ENCODE measurements around the gene TAF9B. TPM values are rescaled to one million over a fixed set of nuclear protein-coding genes. Genes with fewer than 3 reads are reported as not detected.

TAF9B gene
- total RNA-seq, 1 experiment from 2014 or later: 20.2 TPM

DNA sequence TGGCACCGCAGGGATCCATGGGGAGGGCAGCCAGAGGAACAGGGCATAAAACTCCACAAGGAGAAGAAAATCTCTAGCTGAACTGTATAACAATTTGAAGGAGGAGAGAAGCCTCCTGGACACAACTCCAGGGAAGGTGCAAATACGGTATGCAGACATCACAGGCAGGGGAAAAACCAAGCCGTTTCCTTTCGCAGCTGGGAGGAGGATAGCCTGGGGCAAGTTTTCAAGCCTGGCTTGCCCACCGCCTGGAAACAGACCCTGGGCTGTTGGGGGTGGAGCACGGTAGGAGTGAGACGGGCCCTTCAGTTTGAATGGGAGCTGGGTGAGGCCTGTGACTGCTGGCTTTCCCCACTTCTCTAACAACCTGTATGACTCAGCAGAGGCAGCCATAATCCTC lies 43.4 kb upstream of the TAF9B start (continued):
- TF ChIP-seq, protein P1, sequence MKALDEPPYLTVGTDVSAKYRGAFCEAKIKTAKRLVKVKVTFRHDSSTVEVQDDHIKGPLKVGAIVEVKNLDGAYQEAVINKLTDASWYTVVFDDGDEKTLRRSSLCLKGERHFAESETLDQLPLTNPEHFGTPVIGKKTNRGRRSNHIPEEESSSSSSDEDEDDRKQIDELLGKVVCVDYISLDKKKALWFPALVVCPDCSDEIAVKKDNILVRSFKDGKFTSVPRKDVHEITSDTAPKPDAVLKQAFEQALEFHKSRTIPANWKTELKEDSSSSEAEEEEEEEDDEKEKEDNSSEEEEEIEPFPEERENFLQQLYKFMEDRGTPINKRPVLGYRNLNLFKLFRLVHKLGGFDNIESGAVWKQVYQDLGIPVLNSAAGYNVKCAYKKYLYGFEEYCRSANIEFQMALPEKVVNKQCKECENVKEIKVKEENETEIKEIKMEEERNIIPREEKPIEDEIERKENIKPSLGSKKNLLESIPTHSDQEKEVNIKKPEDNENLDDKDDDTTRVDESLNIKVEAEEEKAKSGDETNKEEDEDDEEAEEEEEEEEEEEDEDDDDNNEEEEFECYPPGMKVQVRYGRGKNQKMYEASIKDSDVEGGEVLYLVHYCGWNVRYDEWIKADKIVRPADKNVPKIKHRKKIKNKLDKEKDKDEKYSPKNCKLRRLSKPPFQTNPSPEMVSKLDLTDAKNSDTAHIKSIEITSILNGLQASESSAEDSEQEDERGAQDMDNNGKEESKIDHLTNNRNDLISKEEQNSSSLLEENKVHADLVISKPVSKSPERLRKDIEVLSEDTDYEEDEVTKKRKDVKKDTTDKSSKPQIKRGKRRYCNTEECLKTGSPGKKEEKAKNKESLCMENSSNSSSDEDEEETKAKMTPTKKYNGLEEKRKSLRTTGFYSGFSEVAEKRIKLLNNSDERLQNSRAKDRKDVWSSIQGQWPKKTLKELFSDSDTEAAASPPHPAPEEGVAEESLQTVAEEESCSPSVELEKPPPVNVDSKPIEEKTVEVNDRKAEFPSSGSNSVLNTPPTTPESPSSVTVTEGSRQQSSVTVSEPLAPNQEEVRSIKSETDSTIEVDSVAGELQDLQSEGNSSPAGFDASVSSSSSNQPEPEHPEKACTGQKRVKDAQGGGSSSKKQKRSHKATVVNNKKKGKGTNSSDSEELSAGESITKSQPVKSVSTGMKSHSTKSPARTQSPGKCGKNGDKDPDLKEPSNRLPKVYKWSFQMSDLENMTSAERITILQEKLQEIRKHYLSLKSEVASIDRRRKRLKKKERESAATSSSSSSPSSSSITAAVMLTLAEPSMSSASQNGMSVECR (CRISPR knock-in tag; IDR thresholded peaks at IDR 0.05; ENCODE audit: borderline replicate concordance): no peak
- TF ChIP-seq TEAD1 (CRISPR knock-in tag; IDR thresholded peaks at IDR 0.05) (no peak), GTF2I (CRISPR knock-in tag; conservative IDR thresholded peaks at IDR 0.05) (no peak), PRRX2 (CRISPR knock-in tag; IDR thresholded peaks at IDR 0.05) (no peak), NFATC4 (CRISPR knock-in tag; IDR thresholded peaks at IDR 0.05) (no peak), NR2C2 (CRISPR knock-in tag; IDR thresholded peaks at IDR 0.05) (no peak), SMAD3 (CRISPR knock-in tag; IDR thresholded peaks at IDR 0.05; ENCODE audit: borderline replicate concordance) (no peak), ZNF396 (CRISPR knock-in tag; IDR thresholded peaks at IDR 0.05; ENCODE audit: borderline replicate concordance) (no peak), ELF4 (CRISPR knock-in tag; IDR thresholded peaks at IDR 0.05; ENCODE audit: low read depth) (no peak), MYBL2 (CRISPR knock-in tag; IDR thresholded peaks at IDR 0.05) (no peak), MXD4 (CRISPR knock-in tag; IDR thresholded peaks at IDR 0.05; ENCODE audit: borderline replicate concordance) (no peak)
- TF ChIP-seq, protein P2, sequence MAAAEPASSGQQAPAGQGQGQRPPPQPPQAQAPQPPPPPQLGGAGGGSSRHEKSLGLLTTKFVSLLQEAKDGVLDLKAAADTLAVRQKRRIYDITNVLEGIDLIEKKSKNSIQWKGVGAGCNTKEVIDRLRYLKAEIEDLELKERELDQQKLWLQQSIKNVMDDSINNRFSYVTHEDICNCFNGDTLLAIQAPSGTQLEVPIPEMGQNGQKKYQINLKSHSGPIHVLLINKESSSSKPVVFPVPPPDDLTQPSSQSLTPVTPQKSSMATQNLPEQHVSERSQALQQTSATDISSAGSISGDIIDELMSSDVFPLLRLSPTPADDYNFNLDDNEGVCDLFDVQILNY (CRISPR knock-in tag; IDR thresholded peaks at IDR 0.05): no peak
- TF ChIP-seq, protein P3, sequence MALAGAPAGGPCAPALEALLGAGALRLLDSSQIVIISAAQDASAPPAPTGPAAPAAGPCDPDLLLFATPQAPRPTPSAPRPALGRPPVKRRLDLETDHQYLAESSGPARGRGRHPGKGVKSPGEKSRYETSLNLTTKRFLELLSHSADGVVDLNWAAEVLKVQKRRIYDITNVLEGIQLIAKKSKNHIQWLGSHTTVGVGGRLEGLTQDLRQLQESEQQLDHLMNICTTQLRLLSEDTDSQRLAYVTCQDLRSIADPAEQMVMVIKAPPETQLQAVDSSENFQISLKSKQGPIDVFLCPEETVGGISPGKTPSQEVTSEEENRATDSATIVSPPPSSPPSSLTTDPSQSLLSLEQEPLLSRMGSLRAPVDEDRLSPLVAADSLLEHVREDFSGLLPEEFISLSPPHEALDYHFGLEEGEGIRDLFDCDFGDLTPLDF (CRISPR knock-in tag; IDR thresholded peaks at IDR 0.05): no peak
- TF ChIP-seq, protein P4, sequence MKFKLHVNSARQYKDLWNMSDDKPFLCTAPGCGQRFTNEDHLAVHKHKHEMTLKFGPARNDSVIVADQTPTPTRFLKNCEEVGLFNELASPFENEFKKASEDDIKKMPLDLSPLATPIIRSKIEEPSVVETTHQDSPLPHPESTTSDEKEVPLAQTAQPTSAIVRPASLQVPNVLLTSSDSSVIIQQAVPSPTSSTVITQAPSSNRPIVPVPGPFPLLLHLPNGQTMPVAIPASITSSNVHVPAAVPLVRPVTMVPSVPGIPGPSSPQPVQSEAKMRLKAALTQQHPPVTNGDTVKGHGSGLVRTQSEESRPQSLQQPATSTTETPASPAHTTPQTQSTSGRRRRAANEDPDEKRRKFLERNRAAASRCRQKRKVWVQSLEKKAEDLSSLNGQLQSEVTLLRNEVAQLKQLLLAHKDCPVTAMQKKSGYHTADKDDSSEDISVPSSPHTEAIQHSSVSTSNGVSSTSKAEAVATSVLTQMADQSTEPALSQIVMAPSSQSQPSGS (CRISPR knock-in tag; IDR thresholded peaks at IDR 0.05; ENCODE audit: borderline replicate concordance, low read depth): no peak
- TF ChIP-seq, protein P5, sequence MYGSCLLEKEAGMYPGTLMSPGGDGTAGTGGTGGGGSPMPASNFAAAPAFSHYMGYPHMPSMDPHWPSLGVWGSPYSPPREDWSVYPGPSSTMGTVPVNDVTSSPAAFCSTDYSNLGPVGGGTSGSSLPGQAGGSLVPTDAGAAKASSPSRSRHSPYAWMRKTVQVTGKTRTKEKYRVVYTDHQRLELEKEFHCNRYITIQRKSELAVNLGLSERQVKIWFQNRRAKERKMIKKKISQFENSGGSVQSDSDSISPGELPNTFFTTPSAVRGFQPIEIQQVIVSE (CRISPR knock-in tag; IDR thresholded peaks at IDR 0.05; ENCODE audit: borderline replicate concordance): no peak
- TF ChIP-seq, protein P6, sequence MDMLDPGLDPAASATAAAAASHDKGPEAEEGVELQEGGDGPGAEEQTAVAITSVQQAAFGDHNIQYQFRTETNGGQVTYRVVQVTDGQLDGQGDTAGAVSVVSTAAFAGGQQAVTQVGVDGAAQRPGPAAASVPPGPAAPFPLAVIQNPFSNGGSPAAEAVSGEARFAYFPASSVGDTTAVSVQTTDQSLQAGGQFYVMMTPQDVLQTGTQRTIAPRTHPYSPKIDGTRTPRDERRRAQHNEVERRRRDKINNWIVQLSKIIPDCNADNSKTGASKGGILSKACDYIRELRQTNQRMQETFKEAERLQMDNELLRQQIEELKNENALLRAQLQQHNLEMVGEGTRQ (CRISPR knock-in tag; IDR thresholded peaks at IDR 0.05): no peak

DNA sequence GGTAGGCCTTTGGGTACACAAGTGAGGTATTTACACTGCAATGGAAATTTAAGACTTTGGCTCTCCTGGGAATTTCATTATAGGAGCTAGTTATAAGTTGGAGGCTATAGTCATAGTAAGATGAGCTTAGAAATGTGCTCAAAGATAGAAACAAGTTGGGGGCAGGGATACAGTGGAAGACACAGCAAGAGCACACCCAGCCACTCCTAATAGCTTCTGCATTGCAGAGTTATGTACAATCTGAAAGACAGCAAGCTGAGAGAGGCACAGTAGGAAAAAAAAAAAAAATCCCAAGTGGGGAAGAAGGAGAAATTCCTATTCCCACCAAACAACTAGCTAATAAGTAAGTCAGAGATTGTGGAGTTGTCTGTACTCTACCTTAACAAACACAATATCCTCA lies 41.9 kb upstream of the TAF9B start:
- Mint-ChIP-seq H3K27ac (no peak overlapping the region), H3K4me1 (no peaks in the 10 kb centered on the region), H3K4me3 (no peak overlapping the region), H3K36me3 (peaks cover 11% of the 10 kb centered on the region), H3K27me3 (ENCODE audit: low read depth) (no peaks in the 10 kb centered on the region; the same call in 1 of the 2 replicates), H3K9me3 (peaks cover 38% of the 10 kb centered on the region)
- TF ChIP-seq ZNF416 (CRISPR knock-in tag; IDR thresholded peaks at IDR 0.05): no peak
- TF ChIP-seq, protein P7, sequence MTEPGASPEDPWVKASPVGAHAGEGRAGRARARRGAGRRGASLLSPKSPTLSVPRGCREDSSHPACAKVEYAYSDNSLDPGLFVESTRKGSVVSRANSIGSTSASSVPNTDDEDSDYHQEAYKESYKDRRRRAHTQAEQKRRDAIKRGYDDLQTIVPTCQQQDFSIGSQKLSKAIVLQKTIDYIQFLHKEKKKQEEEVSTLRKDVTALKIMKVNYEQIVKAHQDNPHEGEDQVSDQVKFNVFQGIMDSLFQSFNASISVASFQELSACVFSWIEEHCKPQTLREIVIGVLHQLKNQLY (CRISPR knock-in tag; IDR thresholded peaks at IDR 0.05): no peak
- no peak for TF ChIP-seq IRF2 (CRISPR knock-in tag; IDR thresholded peaks at IDR 0.05; ENCODE audit: borderline replicate concordance, low read depth)
- TF ChIP-seq, protein P4 (CRISPR knock-in tag; IDR thresholded peaks at IDR 0.05; ENCODE audit: borderline replicate concordance, low read depth): no peak
- DNase-seq (ENCODE audit: low spot score): no peak
- POLR2A ChIA-PET: no interaction called here
- CTCF ChIA-PET: no interaction called here
- no peak for ATAC-seq

Data from WTC11 (cell line).